Retinal pigment epithelial cell (primary cell): Measurements from ENCODE around the gene FRMD7.

Experiments
- DNase-seq: peaks from one replicate; pipeline ENCODE4 v3.0.0-alpha.2; 2010; ENCODE audit warnings: low read depth
- H3K4me3 ChIP-seq: 2 replicates; pipeline ENCODE4 v1.5.1; 2011; ENCODE audit warnings: mild to moderate bottlenecking, low read length, control low read depth, moderate library complexity
- CTCF ChIP-seq: conservative IDR thresholded peaks from 2 replicates; pipeline ENCODE4 v1.5.1; 2011; ENCODE audit warnings: low read depth, low read length, control low read depth, inconsistent platforms

FRMD7 gene

GRCh38 chrX:132030264-132030663 is 97.6 kb downstream of the FRMD7 start:
- no peak for DNase-seq
- no peak for TF ChIP-seq CTCF

More at GRCh38 chrX:132030264-132030663, 97.6 kb downstream of the FRMD7 start:
- no peak overlapping the region for H3K4me3 ChIP-seq
